ENCODE results near the gene ARHGAP1.

DNA sequence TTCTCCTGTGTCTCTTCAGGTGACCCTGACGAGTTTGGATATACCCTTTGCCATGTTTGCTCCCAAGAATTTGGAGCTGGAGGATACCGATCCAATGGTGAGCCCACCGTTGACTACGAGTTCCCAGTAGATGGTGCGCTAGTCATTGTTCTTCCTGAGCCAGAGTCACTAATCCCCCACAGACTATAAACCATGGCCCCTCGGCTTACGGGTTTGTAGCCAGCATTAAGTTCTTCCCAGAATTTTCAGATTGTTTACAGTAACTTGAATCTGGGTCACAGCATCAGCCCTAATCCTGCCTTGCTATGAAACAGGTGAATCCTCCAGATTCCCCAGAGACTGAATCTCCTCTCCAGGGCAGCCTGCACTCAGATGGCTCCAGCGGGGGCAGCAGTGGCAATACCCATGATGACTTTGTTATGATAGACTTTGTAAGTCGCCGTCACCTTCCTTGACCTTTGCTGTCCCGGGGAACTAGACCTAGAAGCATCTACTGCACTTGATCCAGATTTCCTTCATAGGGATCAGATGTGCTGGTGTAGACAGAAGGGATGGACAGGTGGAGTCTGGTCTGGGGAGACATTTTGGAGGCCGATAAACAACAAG, 31.8 kb downstream of the ARHGAP1 start:
- no peak for TF ChIP-seq FOXM1 (IDR thresholded peaks at IDR 0.05; ENCODE audit: borderline replicate concordance)
- TF ChIP-seq SUZ12 (IDR thresholded peaks at IDR 0.05) = no peak
- TF ChIP-seq LEF1 (IDR thresholded peaks at IDR 0.05; ENCODE audit: borderline replicate concordance) = no peak
- TF ChIP-seq HDGF (IDR thresholded peaks at IDR 0.05; ENCODE audit: borderline replicate concordance) = no peak
- no peak for TF ChIP-seq CTBP1 (IDR thresholded peaks at IDR 0.05; ENCODE audit: borderline replicate concordance)
- TF ChIP-seq ELF4 (IDR thresholded peaks at IDR 0.05) = no peak
- no peak for TF ChIP-seq NFRKB (IDR thresholded peaks at IDR 0.05)
- TF ChIP-seq BHLHE40 (IDR thresholded peaks at IDR 0.05; ENCODE audit: borderline replicate concordance) = no peak
- no peak for TF ChIP-seq TARDBP (IDR thresholded peaks at IDR 0.05)
